Measurements from ENCODE around the gene NFATC2.
"Not testable (repeated sequence)": the region's sequence is repeated elsewhere in the genome, so short reads cannot be mapped to it uniquely, and the experiment has no call there.

The NFATC2 gene

GRCh38 chr20:51348876-51349275, 193.6 kb downstream of the NFATC2 start:
- no peak for DNase-seq

GRCh38 chr20:51347831-51348230, 194.7 kb downstream of the NFATC2 start:
- no peak for DNase-seq

DNA sequence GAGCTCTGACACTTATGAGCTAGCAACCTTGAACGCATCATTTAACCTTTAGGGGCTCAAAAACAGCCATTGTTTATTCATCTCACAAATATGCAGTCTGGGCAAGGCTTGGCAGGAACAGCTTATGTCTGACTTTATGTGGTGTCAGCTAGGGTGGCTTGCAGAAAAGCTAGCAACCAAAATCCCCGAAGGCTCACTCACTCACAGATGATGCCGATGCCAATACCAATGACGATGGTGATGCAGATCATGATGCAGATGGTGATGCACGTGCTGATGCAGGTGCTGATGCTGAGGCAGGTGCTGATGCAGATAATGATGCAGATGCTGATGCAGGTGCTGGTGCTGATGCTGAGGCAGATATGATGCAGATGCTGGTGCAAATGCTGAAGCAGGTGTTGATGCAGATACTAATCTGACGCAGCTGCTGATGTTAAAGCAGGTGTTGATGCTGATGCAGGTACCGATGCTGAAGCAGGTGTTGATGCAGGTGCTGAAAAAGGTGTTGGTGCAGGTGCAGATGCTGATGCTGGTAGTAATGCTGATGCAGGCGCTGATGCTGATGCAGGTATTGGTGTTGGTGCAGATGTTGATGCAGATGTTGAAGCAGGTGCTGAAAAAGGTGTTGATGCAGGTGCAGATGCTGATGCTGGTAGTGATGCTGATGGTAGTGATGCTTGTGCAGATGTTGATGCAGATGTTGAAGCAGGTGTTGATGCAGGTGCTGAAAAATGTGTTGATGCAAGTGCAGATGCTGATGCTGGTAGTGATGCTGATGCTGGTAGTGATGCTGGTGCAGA, 195.6 kb downstream of the NFATC2 start:
- DNase-seq: no peak

DNA sequence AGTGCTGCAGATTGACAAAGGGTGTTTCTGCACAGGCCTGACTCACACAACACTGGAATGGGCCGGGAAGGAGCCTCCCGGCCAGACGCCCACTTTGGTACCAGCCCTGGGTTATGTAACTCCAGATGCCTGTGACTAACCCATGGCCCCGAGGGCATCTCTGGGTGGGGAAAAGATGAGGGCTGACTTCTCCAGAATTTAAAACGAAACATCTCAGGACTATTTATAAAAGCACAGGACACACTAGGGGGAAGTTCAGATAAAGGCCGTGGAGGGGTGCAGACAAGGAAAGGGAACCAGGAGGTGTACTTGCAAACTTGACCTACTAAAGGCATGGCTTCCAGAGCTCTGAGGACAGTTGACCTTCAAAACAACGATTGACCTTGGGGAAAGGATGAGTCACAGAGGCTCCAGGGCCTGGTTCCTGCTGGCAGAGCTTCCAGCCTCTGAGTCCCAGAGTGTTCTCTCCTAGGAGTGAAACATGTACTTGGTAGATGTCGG, 196.9 kb downstream of the NFATC2 start:
- no peak for DNase-seq

- DNase-seq: not testable (repeated sequence)
Measured at GRCh38 chr20:51343802-51344201, 198.7 kb downstream of the NFATC2 start.

GRCh38 chr20:51342510-51343236, 199.8 kb downstream of the NFATC2 start:
- DNase-seq: no peak

DNA sequence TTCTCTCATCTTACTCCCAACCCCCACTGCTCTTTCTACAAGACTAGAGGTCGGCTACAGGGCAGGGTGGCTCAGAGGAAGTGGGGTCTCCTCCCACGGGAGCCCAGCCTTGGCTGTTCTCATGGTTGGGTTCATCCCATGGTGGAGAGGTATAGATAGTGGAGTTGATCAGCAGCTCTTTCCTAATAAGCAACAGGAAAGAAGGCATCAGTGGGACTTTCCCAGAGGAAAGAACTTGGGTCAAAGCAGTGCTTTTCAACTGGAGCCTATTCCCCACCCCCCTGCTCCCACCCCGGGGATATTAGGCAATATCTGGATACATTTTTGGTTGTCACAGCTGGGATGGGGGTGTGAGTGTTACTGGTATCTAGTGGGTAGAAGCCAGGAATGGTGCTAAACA, 200.9 kb downstream of the NFATC2 start:
- DNase-seq: no peak

DNA sequence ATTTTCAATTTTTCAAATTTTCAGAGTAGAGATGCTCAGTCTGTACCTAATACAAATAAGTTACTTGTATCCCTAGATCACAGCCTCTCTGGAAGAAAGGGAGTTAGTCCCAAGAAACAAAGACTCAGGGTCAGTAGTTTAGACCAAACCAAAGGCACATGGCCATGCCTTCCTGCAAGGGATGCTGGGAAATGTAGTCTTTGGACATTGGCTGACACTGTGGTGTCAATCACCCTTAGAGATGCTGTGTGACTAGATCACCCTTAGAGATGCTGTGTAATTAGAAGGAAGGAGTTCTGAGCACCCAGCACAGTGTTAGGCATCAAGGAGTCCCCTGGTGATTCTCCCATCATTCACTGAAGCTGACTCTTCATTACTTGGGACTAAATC, 202.1 kb downstream of the NFATC2 start:
- DNase-seq: no peak

DNA sequence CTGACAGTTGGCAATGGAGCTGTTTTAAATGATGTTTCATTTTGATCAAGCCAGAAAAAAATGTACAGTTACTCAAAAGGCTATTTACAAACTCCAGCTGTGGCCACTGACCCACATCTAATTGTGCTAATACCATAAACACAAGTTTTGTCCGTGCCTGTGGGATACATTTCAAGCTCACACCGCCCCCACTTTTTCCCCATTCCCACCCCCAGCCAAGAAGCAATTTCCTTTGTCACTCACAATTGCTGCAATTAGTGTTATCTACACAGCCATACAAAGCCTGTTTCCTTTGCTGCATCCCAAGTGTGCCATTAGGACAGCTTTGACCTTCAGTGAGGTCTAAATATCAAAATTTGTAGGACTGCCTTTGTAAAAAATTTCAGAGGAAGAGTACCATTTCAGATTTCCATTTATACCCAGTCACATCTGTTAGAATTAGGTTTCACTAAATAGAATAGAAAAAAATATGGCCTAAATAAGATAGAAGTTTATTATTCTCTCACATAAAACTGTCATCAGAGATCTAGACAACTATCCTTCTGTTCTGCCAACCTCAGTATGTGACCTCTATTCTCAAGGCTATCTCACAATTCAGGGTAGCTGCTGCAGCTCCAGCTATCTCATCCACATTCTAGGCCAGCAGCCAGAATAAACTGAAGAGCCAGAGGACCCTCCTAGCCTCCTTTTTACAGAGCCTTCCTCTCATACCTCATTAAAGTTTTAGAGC, 202.6 kb downstream of the NFATC2 start:
- DNase-seq: no peak

- no peak for DNase-seq
Measured at GRCh38 chr20:51338692-51339440, 203.7 kb downstream of the NFATC2 start.

DNA sequence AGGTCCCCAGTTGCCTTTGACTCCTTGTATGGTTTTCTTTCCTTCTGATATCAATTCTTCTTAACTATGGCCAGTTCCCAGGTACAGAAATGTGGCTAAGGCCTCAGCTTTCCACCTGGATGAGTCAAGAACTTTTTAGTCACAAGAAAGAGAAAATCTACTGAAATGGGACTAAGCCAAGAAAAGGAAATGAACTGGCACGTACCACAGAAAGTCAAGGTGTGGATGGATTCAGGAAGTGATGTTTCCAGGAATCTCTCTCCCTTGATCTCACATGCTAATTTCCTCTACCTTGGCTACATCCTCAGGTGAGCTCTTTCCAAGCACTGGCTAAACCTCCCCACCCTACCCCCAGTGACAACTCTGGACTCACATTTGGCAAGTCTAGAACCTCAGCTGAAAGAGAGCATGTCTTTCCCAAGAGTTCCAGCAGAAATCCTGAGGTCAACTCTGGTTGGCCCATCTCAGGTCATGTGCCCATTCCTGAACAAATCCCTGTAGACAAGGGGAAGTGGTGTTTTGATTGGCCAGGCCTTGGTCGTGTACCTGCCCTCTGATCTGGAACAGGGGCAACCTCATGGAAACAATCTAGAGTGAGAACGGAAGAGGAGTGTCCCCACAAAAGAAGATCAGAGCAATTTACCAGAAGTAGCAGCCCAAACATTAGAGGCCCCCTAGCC, 205.3 kb downstream of the NFATC2 start:
- DNase-seq: no peak

Data from CD4-positive, alpha-beta T cell treated with Interleukin-12 subunit alpha and Interleukin-12 subunit beta, for 1 hour (primary cell).